ENCODE results near the gene FERMT2.
"Not testable (repeated sequence)": the region's sequence is repeated elsewhere in the genome, so short reads cannot be mapped to it uniquely, and the experiment has no call there.

Gene FERMT2

DNA sequence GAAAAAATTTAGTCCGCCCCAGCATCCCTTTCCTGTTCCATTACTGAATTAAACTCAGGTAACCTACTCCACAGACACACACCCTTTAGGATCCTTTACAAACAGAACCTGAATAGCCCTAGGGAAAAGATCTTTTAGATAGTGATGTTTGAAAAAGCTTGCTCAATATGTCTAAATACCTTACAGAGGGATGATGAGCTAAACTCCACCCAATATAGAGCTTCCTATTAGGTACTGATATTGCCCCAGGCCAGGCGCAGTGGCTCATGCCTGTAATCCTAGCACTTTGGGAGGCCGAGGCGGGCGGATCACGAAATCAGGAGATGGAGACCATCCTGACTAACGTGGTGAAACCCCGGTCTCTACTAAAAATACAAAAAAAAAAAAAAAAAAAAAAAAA lies 50.1 kb downstream of the FERMT2 start:
- DNase-seq (ENCODE audit: low read depth): no peak

DNA sequence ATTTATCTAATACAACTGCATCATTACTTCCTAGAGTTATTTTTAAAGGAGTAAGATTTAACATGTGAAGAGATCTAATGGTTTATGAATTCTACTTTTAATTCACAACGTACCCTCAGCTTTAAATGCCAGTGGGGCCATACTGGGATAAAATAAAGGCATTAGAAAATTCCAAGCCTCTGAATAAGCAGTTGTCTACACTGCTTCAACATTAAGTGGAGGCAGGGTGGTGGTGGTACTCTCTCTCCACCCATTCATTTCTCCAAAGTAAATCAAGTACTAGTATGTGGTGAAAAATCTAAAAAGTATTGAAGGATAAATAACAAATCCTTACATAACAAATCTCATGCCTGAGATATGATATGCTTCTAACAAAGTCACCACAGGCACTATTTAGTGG lies 52.4 kb downstream of the FERMT2 start:
- DNase-seq (ENCODE audit: low read depth): no peak

DNA sequence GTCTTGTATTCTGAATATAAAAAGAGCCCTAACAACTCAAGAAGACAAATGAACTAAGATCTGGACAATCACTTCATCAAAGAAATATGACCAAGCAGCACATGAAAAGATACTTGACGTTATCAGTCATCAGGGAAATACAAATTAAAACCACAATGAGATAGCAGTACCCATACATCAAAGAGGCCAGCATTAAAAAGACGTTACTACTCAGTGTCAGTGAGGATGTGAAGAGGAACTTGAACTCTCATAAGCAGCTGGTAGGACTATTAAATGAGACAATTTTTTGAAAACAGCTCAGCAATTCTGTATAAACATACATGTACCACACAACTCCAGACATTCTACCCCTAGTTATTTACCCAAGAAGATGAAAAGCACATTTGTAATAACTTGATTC lies 55.9 kb downstream of the FERMT2 start:
- DNase-seq (ENCODE audit: low read depth): no peak

DNA sequence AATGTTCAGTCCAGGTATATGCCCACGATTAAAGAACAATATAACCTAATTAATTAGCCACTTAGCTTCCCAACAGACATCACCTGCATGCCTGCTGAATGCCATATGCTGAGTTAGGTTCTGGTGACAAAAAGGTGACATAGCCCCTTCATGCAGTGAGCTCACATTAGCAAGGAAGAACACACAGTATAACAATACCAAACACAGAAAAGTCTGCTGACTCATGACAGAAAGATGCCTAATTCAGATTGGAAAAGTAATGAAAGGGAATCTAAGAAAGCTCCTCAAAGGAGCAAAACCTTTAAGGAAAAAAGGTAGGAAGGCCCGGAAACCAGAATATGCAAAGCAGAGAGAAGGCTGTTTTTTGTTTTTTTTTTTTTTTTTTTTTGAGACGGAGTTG lies 59.0 kb downstream of the FERMT2 start:
- DNase-seq (ENCODE audit: low read depth): no peak

DNA sequence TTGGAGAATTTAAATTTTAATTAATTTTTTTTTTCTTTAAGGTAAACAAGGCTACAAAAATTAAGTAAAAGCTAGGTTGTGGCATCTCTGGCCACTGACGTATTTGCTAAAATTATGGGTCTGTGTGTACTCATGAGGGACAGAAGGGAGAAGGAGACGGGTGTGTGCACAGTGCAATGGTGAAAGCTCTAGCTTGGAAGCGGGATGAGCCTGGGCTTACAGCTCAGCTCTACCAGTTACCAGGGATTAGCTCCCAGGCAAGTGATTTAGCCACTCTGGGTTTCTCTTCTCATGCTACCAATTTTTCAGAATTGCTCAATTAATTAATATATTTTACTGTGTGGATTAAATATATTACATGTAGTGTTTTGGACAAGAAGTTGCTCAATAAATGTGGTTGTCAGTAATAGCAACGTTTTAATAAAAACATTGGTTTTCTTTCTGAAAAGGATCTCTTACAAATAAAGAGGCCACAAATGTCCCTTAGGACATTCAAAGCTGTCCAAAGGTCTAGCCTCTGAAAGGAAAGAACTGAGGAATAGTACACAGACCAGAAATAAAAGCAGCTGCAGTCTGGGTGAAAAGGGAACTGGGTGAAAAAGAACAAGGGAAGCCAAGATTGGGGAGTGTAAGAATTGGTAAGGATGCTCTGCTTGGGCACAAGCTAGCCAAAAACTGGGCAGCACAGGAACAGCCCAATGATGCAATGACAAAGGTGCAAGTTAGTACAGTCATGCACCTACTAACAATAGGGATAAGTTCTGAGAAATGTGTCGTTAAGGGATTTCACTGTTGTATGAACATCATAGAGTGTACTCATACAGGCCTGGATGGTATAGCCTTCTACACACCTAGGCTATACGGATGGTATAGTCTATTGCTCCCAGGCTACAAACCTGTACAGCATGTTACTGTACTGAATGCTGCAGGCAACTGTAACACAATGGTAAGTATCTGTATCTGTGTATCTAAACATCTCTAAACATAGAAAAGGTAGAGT lies 61.7 kb downstream of the FERMT2 start:
- DNase-seq (ENCODE audit: low read depth): no peak

DNA sequence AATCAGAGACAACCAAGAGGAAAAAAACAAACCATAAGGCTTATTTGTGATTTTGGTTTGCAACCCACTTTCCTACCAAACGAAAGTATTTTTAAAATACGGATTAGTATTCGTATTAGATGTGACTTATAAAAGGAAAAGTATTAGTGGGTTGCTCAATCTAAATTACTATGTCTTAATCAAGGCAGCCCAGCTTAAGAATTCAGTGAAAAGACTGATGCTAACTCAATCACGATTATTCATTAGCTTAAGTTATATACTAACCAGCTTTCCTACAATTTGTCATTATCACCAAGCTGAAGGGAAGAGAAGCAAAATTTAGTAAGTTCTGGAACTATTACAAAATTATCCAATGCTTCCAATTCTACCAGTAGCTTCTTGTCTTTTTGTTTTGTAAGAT lies 62.7 kb downstream of the FERMT2 start:
- DNase-seq (ENCODE audit: low read depth): no peak

DNA sequence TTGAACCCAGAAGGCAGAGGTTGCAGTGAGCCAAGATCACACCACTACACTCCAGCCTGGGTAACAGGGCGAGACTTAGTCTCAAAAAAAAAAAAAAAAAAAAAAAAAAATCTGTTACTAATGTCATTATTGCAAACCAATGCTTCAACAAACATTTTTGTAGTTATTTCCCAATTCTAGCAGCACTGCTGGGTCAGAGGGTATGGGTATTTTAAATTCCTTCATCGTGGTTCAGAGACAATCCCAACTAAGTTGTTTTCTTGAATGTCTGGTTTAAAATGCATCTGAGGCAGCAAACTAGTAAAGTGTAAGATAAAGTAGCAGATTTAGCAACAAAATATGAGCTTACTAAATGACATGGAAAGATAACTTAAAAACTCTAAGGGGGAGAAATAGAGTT lies 65.6 kb downstream of the FERMT2 start:
- no peak for DNase-seq (ENCODE audit: low read depth)

DNA sequence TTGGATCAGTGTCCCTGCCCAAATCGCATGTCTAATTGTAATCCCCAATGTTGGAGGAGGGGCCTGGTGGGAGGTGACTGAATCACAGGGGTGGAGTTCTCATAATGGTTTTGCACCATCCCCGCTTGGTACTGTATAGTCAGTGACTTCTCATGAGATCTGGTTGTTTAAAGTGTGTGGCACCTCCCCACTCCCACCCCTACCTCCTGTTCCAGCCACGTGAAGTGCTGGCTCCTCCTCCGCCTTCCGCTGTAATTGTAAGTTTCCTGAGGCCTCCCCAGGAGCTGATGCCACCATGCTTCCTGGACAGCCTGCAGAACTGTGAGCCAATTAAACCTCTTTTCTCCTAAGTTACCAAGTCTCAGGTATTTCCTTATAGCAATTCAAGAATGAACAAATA lies 67.2 kb downstream of the FERMT2 start:
- no peak for DNase-seq (ENCODE audit: low read depth)

DNA sequence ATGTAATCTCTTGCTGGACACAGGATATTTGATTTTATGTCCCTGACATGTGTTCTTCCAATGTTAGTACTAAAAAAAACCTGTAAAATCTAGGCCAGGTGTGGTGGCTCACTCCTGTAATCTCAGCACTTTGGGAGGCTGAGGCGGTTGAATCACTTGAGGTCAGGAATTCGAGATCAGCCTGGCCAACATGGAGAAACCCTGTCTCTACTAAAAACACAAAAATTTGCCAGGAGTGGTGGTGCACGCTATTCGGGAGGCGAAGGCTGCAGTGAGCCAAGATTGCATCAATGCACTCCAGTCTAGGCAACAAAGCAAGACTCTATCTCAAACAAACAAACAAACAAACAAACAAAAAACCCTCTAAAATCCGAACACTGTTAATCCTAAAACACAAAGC lies 68.0 kb downstream of the FERMT2 start:
- DNase-seq (ENCODE audit: low read depth): no peak

DNA sequence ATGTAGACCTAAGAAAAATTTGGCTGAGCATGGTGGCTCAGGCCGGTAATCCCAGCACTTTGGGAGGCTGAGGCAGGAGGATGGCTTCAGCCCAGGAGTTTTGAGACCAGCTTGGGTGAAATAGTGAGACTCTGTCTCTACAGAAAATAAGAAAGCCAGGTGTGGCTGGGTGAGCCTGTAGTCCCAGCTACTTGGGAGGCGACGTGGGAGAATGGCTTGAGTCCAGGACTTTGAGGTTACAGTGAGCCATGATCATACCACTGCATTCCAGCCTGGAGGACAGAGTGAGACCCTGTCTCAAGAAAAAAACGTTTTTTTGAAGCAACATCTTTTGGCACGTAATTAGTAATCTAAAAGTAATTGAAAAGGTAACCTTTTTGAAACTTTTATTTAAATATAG lies 70.9 kb downstream of the FERMT2 start:
- DNase-seq (ENCODE audit: low read depth): no peak

DNA sequence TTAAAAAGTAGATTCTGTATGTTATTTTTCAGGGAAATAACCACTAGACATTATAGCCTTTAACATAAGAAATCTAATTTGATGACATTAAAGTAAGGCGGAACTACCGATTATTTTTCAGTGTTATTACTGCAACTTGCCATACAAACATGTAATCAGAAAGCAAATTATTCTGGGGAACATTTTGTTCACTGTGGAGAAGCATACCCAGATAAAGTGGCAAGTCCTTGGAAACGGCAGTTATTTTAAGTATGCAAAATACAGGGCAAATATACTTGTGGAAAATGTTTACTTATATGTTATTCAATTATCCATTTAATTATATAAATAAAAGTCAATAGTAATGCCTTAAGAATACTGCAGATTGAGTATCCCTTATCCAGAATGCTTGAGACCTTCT lies 71.9 kb downstream of the FERMT2 start:
- no peak for DNase-seq (ENCODE audit: low read depth)

DNA sequence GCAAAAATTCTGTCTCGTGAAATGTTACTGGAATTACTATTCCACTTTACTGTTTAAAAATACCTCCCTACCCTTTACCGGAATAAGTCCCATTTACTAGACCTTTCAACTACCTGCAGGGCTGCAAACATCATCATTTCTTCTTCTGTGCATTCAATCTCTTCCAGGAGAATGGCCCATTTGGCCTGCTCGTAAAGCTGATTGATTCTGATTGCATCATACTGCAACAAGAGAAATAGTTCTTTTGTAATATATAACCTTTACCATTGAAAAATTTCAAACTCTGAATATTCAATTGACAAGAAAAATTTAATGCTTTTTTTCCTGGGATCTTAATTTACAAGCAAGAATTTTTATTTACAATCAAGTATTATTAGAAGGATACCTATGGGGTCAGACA lies 72.4 kb downstream of the FERMT2 start:
- no peak for DNase-seq (ENCODE audit: low read depth)

DNA sequence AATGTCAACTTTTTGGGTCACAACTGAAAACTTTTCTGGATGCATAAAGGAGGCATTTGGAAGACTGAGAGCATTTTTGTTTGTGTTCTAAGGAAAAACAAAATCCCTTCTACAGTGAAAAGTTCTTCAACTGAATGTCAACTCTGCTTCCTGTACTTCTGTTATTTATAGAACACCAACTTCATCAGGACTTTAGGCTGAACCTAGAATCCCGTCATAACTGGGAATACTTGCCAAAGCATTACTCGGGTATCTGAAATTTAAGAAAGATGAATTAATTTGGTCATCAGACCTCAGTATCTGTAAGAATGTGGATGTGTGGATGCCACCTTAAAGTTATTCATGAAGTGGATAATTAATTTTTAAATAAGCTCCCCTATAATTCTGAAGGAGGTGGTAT lies 73.2 kb downstream of the FERMT2 start:
- DNase-seq (ENCODE audit: low read depth): no peak

DNA sequence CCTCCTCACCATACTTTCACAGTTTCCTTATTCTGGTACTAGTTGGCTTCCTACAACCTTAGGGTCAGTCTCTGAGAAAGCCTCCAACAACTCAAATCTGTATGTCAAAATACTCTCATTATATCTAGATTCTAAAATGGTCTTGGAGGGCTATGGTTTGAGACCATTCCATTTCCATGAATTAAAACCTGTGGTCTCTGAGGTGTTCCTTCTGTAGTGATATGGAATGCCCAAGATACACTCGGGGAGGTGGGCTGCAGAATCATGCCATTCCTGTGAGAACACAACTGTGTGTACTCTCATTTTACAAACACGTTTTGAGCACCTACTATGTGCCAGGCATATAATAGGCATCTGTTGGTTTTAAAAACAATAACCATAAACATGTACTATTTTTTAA lies 74.0 kb downstream of the FERMT2 start:
- no peak for DNase-seq (ENCODE audit: low read depth)

DNA sequence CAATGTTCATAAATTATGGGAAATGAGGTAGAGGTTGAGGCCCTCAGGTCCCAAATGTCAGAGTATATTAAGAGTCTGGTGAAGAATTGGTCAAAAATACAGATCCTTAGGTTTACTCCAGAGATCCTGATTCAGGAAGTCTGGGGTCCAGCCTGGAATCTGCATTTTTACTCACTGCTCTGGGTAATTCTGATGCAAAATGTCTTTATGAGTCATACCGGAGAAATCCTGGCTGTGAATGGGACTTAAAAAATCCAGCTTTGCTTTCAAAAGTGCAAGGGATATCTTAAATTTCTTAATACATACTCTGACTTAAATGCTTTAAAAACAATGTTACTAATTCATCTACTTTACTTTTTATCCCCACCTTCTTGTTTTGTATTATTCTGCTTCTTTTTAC lies 74.5 kb downstream of the FERMT2 start:
- DNase-seq (ENCODE audit: low read depth): no peak

DNA sequence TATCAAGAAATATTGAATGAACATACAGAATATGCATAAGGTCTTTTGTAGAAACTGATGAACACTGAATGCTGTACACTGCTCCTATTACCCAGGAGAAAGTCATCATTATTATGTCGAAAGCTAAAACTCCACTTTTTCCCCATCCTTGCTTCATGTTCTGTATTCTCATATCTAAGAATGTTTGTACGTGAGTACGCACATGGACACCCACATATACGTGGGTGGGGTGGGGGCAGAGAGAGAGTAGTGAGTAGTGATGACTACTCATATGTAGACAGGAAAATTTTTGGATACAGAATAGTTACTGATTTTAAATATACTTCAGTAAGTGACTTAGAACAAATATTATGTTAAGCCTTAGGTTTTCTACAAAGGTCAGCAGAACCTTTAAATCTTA lies 75.1 kb downstream of the FERMT2 start:
- DNase-seq (ENCODE audit: low read depth): no peak

DNA sequence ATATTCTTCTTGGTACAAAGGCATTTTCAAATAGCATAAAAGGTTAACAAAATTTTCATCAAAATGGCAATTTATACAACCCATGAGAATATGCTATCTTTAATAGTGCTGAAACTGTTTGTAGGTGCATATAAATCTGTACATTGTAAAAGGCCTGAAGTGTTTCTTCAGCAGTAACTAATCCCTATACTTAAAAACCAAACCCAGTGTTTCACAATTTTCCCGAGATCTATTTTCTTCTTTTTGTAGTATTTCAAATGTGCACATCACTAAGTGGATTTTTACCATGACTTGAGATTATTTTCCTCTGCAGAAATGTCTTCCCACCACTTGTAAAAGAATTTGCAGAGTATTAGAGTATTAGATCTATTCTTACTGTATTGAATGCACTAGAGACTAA lies 76.5 kb downstream of the FERMT2 start:
- DNase-seq (ENCODE audit: low read depth): no peak

DNA sequence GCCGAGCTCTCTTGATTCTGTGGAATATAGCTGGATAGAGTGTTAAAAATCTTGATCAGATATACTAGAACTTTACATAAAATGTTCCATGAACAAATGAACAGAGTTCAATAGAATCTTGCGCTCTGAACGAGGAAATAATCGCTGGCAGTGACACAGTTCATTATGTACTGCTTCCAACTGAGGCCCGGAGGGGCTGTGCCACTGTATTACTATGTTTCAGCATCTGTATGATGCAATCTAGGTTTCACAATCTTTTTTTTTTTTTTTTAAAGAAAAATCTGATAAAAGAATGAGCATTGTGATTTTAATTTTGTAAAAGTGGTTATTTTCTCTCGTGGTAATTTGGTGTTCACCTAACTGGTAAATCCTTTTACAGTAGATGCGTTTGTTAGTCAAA lies 77.2 kb downstream of the FERMT2 start:
- no peak for DNase-seq (ENCODE audit: low read depth)

DNA sequence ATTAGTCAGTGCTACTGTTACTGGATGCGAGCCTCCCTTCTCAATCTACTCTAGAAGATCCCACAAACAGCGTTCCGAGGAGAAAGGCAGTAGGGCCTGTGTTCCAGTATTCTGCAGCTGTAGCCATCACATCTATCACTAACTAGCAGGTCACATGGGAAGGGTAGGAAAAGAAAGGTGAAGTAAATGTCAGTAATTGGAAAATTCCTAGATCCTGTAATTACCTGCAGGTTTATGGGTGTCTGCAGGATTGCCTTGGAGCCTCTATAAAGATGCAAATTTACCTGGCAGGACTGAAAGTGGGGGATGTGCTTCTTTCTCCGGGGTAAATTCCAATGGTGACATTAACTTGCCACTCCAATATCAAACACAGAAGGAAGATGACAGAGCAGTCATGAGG lies 77.8 kb downstream of the FERMT2 start:
- no peak for DNase-seq (ENCODE audit: low read depth)

DNA sequence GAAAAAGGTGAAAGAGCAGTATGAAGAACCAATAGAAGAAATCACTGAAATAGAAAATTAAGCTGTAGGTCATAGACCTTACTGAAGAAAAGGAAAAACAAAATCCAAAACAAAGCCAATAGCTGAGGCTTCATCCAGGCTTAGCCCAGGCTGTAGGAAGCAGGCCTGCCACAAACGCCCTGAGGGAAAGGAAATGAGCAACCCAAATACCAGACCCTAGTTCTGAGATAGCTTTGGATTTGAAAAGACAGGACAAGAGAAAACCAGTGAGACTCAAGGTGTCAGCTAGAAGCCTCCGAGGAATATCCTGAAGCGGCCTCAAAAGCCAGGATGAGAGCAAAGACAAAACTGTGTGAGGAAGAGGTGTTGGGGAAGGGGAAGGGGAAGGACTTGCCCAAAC lies 79.2 kb downstream of the FERMT2 start:
- no peak for DNase-seq (ENCODE audit: low read depth)

DNA sequence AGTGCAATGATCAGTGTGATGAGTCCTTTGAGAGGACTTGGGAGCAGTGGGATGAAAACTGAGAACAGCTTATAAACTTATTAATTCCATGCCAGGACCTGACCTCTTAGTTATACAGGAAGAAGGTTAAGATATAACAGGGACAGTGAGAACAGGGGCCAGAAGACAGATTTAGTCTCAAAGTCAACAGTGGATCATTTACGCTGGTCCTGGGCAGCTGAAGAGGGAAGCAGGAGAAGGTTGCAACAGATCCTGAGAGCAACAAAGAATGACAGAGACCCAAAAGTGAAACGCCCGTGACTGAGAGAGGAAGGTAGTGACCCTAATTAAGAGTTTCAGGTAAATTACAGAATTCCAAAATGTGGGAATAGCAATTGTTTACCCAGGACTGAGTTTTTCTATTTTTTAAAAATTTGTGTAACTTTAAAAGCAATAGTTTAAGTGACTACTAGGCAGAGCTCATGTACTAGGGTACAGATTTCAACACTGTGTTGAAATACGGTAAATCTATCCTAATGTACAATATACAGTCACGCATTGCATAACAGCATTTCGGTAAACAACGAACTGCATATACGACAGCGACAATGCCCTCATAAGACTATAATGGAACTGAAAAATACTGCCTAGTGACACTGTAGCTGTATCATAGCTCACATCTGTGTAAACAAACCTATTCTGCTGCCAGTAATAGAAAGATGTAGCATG lies 81.8 kb downstream of the FERMT2 start:
- DNase-seq (ENCODE audit: low read depth): no peak

DNA sequence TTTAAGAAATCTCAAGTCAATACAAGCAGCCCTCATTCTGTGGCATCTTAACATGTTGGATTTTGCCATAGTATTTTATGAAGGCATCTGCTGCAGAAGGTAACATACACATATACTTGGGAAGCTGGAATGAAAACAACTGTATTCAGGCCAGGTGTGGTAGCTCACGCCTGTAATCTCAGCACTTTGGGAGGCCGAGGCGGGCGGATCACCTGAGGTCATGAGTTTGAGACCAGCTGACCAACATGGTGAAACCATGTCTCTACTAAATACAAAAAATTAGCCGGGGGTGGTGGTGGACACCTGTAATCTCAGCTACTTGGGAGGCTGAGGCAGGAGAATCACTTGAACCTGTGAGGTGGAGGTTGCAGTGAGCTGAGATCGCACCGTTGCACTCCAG lies 86.0 kb downstream of the FERMT2 start:
- DNase-seq (ENCODE audit: low read depth): not testable (repeated sequence)

DNA sequence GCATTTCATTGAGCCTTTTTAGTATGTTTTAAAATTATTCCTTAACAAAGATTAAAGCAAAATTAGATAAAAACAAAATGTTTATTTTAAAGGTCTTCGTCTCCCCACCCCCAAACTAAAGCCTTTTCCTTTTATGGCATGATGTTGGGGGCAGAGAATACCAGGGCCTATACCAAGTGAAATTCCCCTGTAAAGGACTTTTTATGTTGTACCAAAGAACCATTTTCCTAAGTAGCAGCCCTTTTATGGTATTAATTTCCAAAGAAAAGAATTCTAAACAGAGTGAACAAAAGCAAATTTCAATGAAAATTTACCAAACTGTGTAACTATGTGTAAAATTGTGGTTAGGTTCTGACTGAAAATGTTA lies 87.5 kb downstream of the FERMT2 start:
- DNase-seq (ENCODE audit: low read depth): no peak

All from T-helper 22 cell (primary cell).